Measurements from ENCODE around the gene SNORC.

DNA sequence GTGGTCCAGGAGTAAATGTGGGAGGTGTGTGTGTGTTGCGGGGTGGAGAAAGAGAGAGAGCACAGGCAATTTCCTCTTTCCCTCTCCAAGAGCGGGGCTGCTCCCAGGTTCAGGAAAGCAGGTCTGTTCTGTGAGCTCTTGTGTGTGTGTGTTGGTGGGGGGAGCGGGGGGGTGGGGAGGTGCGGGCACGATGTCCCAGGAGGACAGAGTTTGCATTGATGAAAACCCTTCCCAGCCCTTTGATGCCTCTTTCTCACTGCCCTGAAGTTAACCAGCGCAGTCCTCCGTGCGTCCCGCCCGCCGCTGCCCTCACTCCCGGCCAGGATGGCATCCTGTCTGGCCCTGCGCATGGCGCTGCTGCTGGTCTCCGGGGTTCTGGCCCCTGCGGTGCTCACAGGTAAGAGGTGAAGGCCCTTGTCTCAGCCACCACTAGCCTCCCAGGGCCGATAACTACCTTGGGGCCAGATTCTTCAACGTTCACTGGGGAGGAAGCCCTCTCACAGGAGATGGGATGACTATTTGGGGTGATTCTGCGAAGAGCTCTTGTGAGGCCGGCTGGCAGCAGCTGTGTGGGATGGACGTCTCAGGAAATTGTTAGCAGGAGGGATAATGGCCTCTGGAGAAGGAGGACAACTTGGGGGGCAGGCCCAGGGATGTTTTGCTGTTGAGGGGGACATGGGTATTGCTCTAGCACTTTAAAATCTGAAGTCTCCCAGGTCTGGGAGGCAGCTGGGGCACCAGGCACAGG lies at the start of gene SNORC:
- TF ChIP-seq POLR2A (IDR thresholded peaks at IDR 0.05) (no peak), CTCF (IDR thresholded peaks at IDR 0.05) (no peak), POLR2AphosphoS5 (IDR thresholded peaks at IDR 0.05) (no peak), EP300 (IDR thresholded peaks at IDR 0.05) (no peak)
